GM18507 (cell line): Measurements from ENCODE around the gene CDC5L.

Experiments used
- DNase-seq: peaks from one replicate; pipeline ENCODE4 v3.0.0; 2011; ENCODE audit warnings: low read depth; ENCODE audit not compliant: insufficient read length; ENCODE audit errors: extremely low spot score
- FAIRE-seq: peaks from 2 replicates; lab custom pipeline; 2011; peaks lifted over from hg19 to GRCh38; lab: Jason Lieb, UNC

CDC5L gene

GRCh38 chr6:44367681-44368080 lies 19.8 kb upstream of the CDC5L start:
- no peak for DNase-seq
- no peak for FAIRE-seq

- DNase-seq (no peak), FAIRE-seq (no peak)
Observed at GRCh38 chr6:44373051-44373450, 14.5 kb upstream of the CDC5L start.

GRCh38 chr6:44373787-44374186 lies 13.7 kb upstream of the CDC5L start:
- DNase-seq = no peak
- FAIRE-seq = no peak

GRCh38 chr6:44375071-44375470 lies 12.4 kb upstream of the CDC5L start:
- DNase-seq (no peak), FAIRE-seq (no peak)

- FAIRE-seq (no peak), DNase-seq (no peak)
Observed at GRCh38 chr6:44377484-44377883, 10.0 kb upstream of the CDC5L start.

GRCh38 chr6:44377971-44378370 lies 9.5 kb upstream of the CDC5L start:
- no peak for DNase-seq
- FAIRE-seq = no peak

GRCh38 chr6:44381739-44382138 lies 5.8 kb upstream of the CDC5L start:
- DNase-seq (no peak), FAIRE-seq (no peak)

- no peak for DNase-seq
- FAIRE-seq = no peak
Observed at GRCh38 chr6:44386364-44386928, 1.1 kb upstream of the CDC5L start.

- no peak for FAIRE-seq
Observed at GRCh38 chr6:44386929-44387345, 569 bp upstream of the CDC5L start.

GRCh38 chr6:44388135-44388487 lies 605 bp downstream of the CDC5L start:
- FAIRE-seq (no peak), DNase-seq (no peak)

More at GRCh38 chr6:44386929-44387345, 569 bp upstream of the CDC5L start:
- DNase-seq = no peak

GRCh38 chr6:44388887-44389286 lies 1.4 kb downstream of the CDC5L start:
- no peak for DNase-seq
- FAIRE-seq = no peak

- no peak for DNase-seq
- FAIRE-seq = no peak
Observed at GRCh38 chr6:44390158-44390683, 2.7 kb downstream of the CDC5L start.

GRCh38 chr6:44395501-44395900 lies 8.0 kb downstream of the CDC5L start:
- DNase-seq (no peak), FAIRE-seq (no peak)

- DNase-seq (no peak), FAIRE-seq (no peak)
Observed at GRCh38 chr6:44396968-44397367, 9.5 kb downstream of the CDC5L start.

GRCh38 chr6:44397424-44398164 lies 10.1 kb downstream of the CDC5L start:
- FAIRE-seq = no peak
- no peak for DNase-seq

- DNase-seq (no peak), FAIRE-seq (no peak)
Observed at GRCh38 chr6:44399991-44400390, 12.5 kb downstream of the CDC5L start.

GRCh38 chr6:44400572-44400971 lies 13.1 kb downstream of the CDC5L start:
- FAIRE-seq = no peak
- DNase-seq = no peak

- DNase-seq (no peak), FAIRE-seq (no peak)
Observed at GRCh38 chr6:44401138-44401537, 13.6 kb downstream of the CDC5L start.

GRCh38 chr6:44404022-44404714 lies 16.7 kb downstream of the CDC5L start:
- no peak for DNase-seq
- FAIRE-seq = no peak

GRCh38 chr6:44404715-44405099 lies 17.2 kb downstream of the CDC5L start:
- DNase-seq (no peak), FAIRE-seq (no peak)
